Pancreas (tissue), 10 donors: ENCODE data around the gene KLHL12. TPM values are rescaled to one million over a fixed set of nuclear protein-coding genes. Genes with fewer than 3 reads are reported as not detected.
A peak's percentile ranks its signal among the peaks of the same experiment; 100 is the strongest.
"Not testable (repeated sequence)": the region's sequence is repeated elsewhere in the genome, so short reads cannot be mapped to it uniquely, and the experiment has no call there.

Source experiments
- ATAC-seq, 4 donors: fragments of 200-7000 bp; cut with Tn5 transposase; one replicate each; pipeline versions ENCODE4 v1.8.0 to v1.9.1; 2020; ENCODE audit warnings: mild to moderate bottlenecking in 4 of 4, moderate library complexity in 4 of 4
- DNase-seq, 6 donors: peaks; one replicate each; pipeline ENCODE4 v3.0.0-alpha.2; 2020
- FAIRE-seq: peaks from 2 replicates; lab custom pipeline; 2012; peaks lifted over from hg19 to GRCh38; lab: Jason Lieb, UNC
- H3K27ac ChIP-seq, 4 donors: fragments of 200-600 bp; sonication (generic); 1 replicate in 3 of 4; 2 replicates in 1 of 4; pipeline versions ENCODE4 v1.5.0 to v1.8.0; 2020
- H3K27me3 ChIP-seq, 4 donors: fragments of 200-600 bp; one replicate each; pipeline ENCODE4 v1.8.0; 2021
- H3K36me3 ChIP-seq, 3 donors: fragments of 200-600 bp; sonication (generic) in 1 of 3; one replicate each; pipeline versions ENCODE4 v1.5.0 to v1.8.0; 2020 to 2021
- H3K4me1 ChIP-seq, 3 donors: fragments of 200-600 bp; one replicate each; pipeline ENCODE4 v1.8.0; 2021
- H3K4me3 ChIP-seq, 4 donors: fragments of 200-600 bp; sonication (generic) in 2 of 4; one replicate each; pipeline versions ENCODE4 v1.5.0 to v1.8.0; 2020 to 2021
- H3K9me3 ChIP-seq, 4 donors: fragments of 200-600 bp; one replicate each; pipeline ENCODE4 v1.8.0; 2021
- CTCF ChIP-seq, 4 donors: fragments of 200-600 bp; sonication (generic) in 3 of 4; IDR thresholded peaks; one replicate each; pipeline versions ENCODE4 v1.5.0 to v1.8.0; 2021; ENCODE audit warnings: antibody characterized with exemption in 4 of 4
- WGBS, 2 donors: extraction: QIAGEN DNeasy Blood & Tissue Kit; methylation state at CpG; one replicate each; pipeline ENCODE4 v1.1.7; 2013; 5-methylcytosine and 5-hydroxymethylcytosine counted together
- intact Hi-C, 3 donors: fragments of 100-400 bp; cut with DNase I; formaldehyde crosslinking; loops; one replicate each; pipeline versions ENCODE4 v1.11.1 to v1.14.2; 2022
- polyA plus RNA-seq, 2 donors: library from polyadenylated mRNA; stranded (reverse); fragments of 200-250 nt; gene quantifications; one replicate each; pipeline ENCODE4 v1.2.3, GENCODE V29; 2013
- total RNA-seq, 6 donors: library from RNA; stranded (reverse); fragmentation: NEBNext Ultra II Directional in 4 of 6; extraction: Animal tissue kit (Norgen Biotek cat#: 25700) in 4 of 6; gene quantifications; one replicate each; pipeline versions ENCODE4 v1.2.1 to v1.2.4, GENCODE V29; 2021 to 2023
- donor health status: healthy with polysubstance abuse.
- donor health status: DM: no; HTN: no; CAD: no; lungs with moderate emphysema.
- donor health status: DM: no; HTN: no; CAD: no.
- donor health status: control.
- donor health status: control.
- donor health status: Bipolar disorder and iron deficiency.
- donor health status: DM: yes; HTN: yes; CAD: no.
- donor health status: DM: no; HTN: no; CAD: no.
- donor health status: DM: no; HTN: no; CAD: no.
- donor health status: DM: yes; HTN: yes; CAD: no.

Gene KLHL12
- total and polyA plus RNA-seq, 8 donors = 8.2 to 17.8 (median 11.7) TPM

GRCh38 chr1:202915146-202915545 lies 11.9 kb downstream of the KLHL12 start:
- Histone ChIP-seq H3K4me1 (no peaks in the 10 kb centered on the region), H3K27ac (no peak overlapping the region), H3K27me3 (no peaks in the 10 kb centered on the region), H3K36me3 (peaks cover 6 to 62% (median 22%) of the 10 kb centered on the region in 3 donors), H3K4me3 (no peak overlapping the region), H3K9me3 (no peaks in the 10 kb centered on the region)
- intact Hi-C loops = no loop called here
- TF ChIP-seq CTCF (IDR thresholded peaks at IDR 0.05) = no peak
- FAIRE-seq (no peak), DNase-seq (no peak), ATAC-seq (no peak)

GRCh38 chr1:202912476-202912875 lies 14.6 kb downstream of the KLHL12 start:
- H3K27ac ChIP-seq, ATAC-seq, FAIRE-seq, H3K27me3 ChIP-seq, DNase-seq, H3K4me1 ChIP-seq, H3K9me3 ChIP-seq, H3K4me3 ChIP-seq, intact Hi-C loops: not testable (repeated sequence)
- H3K36me3 ChIP-seq = peaks cover 0 to 66% (median 30%) of the 10 kb centered on the region in 3 donors
- 95 to 99% methylated on average over 4 of the region's 4 CpGs for WGBS, 2 donors

- ATAC-seq (no peak), FAIRE-seq (no peak)
- WGBS, 2 donors = 59 to 73% methylated on average over 1 of the region's 1 CpG
Measured at GRCh38 chr1:202909494-202909893, 17.5 kb downstream of the KLHL12 start.

GRCh38 chr1:202908998-202909397 lies 18.0 kb downstream of the KLHL12 start:
- FAIRE-seq (no peak), DNase-seq (no peak), ATAC-seq (no peak)
- Histone ChIP-seq H3K4me3 (no peak overlapping the region), H3K36me3 (peaks cover 0 to 58% (median 17%) of the 10 kb centered on the region in 3 donors), H3K4me1 (no peaks in the 10 kb centered on the region), H3K9me3 (no peaks in the 10 kb centered on the region), H3K27ac (no peak overlapping the region), H3K27me3 (no peaks in the 10 kb centered on the region)
- no peak for TF ChIP-seq CTCF (IDR thresholded peaks at IDR 0.05)
- 95 to 97% methylated on average over 6 of the region's 6 CpGs for WGBS, 2 donors
- intact Hi-C loops = no loop called here

More at GRCh38 chr1:202909494-202909893, 17.5 kb downstream of the KLHL12 start:
- no peak overlapping the region for H3K4me3 ChIP-seq
- no peaks in the 10 kb centered on the region for H3K4me1 ChIP-seq
- DNase-seq = no peak
- no peaks in the 10 kb centered on the region for H3K27me3 ChIP-seq
- no peaks in the 10 kb centered on the region for H3K9me3 ChIP-seq
- H3K36me3 ChIP-seq = peaks cover 0 to 61% (median 22%) of the 10 kb centered on the region in 3 donors
- TF ChIP-seq CTCF (IDR thresholded peaks at IDR 0.05) = no peak
- intact Hi-C loops = no loop called here
- no peak overlapping the region for H3K27ac ChIP-seq

GRCh38 chr1:202905331-202905730 lies 21.7 kb downstream of the KLHL12 start:
- Histone ChIP-seq H3K4me1 (no peaks in the 10 kb centered on the region), H3K9me3 (no peaks in the 10 kb centered on the region), H3K4me3 (no peak overlapping the region), H3K27me3 (no peaks in the 10 kb centered on the region), H3K27ac (no peak overlapping the region), H3K36me3 (peaks cover 0 to 56% (median 22%) of the 10 kb centered on the region in 3 donors)
- intact Hi-C loops = no loop called here
- TF ChIP-seq CTCF (IDR thresholded peaks at IDR 0.05) = no peak
- peak in 1 of 4 donors; percentile 16 for ATAC-seq
- FAIRE-seq = no peak
- DNase-seq = no peak
- 66 to 88% methylated on average over 4 of the region's 4 CpGs for WGBS, 2 donors

- WGBS, 2 donors = 95 to 99% methylated on average over 5 of the region's 5 CpGs
- ATAC-seq, H3K27ac ChIP-seq, DNase-seq, FAIRE-seq, H3K9me3 ChIP-seq, H3K4me3 ChIP-seq, intact Hi-C loops, H3K27me3 ChIP-seq, H3K4me1 ChIP-seq: not testable (repeated sequence)
- peaks cover 0 to 41% (median 11%) of the 10 kb centered on the region in 3 donors for H3K36me3 ChIP-seq
Measured at GRCh38 chr1:202903808-202904207, 23.2 kb downstream of the KLHL12 start.
